Lung microvascular endothelial cell (primary cell): ENCODE data around the gene FAM32A. TPM values are rescaled to one million over a fixed set of nuclear protein-coding genes. Genes with fewer than 3 reads are reported as not detected.
A peak's percentile ranks its signal among the peaks of the same experiment; 100 is the strongest.

Source experiments
- DNase-seq, 2 donors: peaks; one replicate each; pipeline versions ENCODE4 v3.0.0 to v3.0.0-alpha.2; 2010; ENCODE audit warnings: low read depth in 2 of 2
- total RNA-seq: library from RNA; depleted of rRNA; stranded (reverse); fragments of >200 nt; gene quantifications from 2 replicates; pipeline ENCODE4 v1.2.1, GENCODE V29; 2014

Gene FAM32A
- 100 and 119 TPM in 2 replicates for total RNA-seq

- peak; percentile 99 for DNase-seq
Measured at GRCh38 chr19:16185123-16185767, at the start of gene FAM32A. FAM32A (plus strand) TSS chr19:16185410; CDS start chr19:16185443, 33 bp downstream.

GRCh38 chr19:16135430-16136127 lies 49.6 kb upstream of the FAM32A start:
- DNase-seq = no peak

DNA sequence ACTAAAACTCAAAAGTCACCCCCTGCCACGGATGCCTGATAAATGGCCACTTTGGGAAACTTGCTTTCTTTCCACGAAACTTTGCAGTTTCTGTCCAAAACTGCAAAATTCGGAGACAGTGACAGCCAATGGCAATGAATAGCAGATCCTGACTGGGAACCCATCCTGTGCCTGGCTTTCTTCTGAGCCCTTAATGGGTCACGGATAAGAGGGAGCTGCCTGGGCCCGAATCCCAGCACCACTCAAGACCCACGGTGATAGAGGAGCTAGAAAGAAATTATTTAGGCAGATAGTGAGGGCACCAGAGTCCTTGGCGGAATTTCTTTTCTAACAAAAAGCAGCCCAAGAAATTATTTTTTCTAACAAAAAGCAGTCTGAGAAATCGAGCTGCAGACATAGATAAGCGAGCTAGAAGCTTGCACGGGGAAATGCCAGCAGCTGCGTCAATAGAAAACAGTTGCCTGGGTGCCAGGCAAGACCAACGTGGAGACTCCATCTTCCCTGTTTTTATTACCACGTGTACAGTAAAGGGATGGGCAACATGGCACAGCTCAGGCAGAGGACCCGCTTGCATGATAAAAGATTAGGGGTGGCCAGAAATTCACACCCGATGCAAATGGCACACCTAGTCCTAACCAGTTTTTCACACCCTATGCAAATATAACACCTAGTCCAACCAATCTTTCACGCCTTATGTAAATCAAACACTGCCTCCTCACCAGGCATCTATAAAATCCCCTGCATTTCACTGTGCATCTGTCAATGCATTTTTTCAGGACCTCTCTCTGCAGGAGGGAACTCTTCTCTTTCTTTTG lies 48.8 kb upstream of the FAM32A start:
- no peak for DNase-seq

DNA sequence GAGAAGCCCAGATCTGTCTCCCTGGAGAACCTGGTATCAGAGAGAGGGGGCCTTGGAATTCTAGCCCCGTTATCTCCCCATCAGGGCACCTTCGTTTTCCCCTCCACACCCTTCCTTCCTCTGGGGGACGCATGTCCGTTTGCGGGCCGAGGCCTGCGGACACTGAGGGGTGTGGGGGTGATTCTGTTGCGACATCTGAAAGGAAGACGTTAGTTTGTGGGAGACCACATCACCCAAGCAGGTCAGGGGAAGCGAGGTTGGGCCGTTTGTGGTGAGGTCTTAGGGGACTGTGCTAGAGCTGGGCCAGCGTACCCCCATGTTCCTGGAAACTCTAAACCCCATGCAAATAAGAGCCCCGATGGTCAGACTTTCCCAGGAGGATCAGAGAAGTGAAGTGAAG lies 45.5 kb upstream of the FAM32A start:
- no peak for DNase-seq

- DNase-seq = no peak
Measured at GRCh38 chr19:16141043-16141442, 44.2 kb upstream of the FAM32A start.

- DNase-seq = no peak
Measured at GRCh38 chr19:16142032-16142580, 43.1 kb upstream of the FAM32A start.

DNA sequence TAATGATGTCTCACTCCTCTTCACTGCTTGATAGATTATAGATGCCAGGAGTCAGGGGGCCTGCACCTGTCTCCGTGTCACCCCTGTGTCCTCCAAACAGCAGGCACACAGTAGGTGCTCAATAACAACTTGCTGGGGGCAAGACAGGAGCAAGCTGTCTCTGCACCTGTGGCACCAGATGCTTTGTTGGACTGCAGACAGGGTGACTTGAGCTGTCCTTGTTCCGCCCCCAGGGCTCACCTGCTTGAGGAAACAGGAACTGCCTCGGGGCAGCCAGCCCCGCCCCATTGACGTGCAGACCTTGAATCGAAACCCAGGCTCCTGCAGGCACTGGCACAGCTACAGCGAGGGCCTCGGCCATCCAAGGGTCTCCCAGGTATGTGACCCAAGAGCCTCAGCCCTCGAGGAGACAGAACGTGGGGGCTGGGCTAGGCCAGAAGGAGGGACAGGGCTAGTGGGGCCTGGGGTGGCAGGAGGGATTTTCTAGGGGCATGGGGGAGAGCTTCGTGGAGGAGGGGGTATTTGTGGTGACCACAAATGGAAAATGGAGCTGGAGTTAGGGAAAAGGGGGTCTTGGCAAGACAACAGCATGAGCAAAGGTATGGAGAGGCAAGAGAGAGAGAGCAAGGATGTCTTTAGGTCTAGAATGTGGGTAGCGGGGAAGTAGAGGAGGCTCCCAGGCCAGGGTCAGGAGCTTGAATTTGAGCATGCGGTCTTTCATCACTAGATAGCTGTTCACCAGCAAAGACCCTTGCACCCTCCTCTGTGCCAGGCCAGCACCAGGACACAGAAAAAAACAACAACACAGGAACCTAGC lies 41.6 kb upstream of the FAM32A start, which contains the start of gene HSH2D:
HSH2D (plus strand) TSS at position 287 of the 817 bp plus-strand sequence. CDS start 5,066 bp downstream, outside the sequence.
- DNase-seq = no peak

DNA sequence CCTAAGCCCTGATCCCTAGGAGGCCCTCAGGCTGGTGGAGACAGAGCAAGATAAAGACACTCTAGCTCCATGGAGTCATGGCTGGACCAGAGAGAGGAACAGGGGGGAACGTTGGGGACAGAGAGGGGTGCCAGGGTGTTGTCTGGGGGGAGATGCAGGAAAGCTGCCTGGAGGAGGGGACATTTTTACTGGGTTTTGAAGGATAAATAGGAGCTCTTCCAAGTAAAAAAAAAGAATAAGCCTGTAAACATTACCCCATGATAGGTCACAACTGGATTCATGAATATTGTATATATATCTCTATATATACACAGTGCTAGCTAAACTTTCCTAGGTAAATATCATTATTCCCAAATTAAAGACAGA lies 41.0 kb upstream of the FAM32A start:
- DNase-seq = no peak

DNA sequence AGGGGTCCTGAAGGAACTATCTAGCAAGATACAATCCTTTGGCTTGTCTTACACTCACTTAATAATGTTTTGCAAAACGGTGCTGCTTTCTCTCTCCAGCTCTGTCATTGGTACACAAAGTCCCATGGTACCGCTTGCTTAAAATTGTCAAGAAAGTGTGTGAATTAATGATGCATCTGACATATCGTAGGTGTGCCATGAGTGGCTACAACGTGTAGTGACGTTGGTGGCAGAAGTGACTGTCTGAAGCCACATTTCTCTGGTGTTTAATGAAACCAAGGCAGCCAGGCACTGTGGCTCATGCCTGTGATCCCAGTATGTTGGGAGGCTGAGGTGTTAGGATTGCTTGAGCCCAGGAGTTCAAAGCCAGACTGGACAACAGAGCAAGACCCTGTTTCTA lies 39.1 kb upstream of the FAM32A start:
- DNase-seq = no peak

DNA sequence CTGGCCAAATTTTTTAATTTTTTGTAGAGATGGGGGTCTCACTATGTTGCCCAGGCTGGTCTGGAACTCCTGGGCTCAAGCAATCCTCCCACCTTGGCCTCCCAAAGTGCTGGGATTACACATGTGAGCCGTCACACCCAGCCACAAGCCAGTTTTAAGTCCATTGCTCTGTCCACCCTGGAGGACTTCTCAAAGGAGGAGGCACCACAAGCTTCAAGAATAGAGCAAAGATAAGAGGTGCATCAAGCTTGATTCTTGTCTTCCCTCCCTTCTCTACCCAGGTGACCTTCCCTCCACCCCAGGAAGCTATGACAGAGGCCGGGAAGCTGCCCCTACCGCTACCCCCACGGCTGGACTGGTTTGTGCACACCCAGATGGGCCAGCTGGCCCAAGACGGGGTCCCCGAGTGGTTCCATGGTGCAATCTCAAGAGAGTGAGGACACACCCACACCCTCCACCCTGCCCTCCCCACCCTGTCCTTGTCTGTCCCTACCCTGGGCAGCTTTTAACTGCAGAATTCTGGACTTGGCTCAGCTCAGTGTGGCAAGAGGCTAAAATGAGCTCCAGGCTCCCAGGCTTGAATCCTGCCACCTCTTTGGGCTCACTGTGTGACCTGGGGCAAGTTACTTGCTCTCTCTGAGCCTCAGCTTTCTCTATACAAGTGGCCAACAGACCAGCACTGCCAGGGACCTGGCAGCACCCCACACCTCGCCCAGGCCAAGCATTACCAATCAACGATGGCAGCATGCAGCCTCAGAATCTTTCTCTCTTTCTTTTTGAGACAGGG lies 36.6 kb upstream of the FAM32A start:
- DNase-seq = no peak

DNA sequence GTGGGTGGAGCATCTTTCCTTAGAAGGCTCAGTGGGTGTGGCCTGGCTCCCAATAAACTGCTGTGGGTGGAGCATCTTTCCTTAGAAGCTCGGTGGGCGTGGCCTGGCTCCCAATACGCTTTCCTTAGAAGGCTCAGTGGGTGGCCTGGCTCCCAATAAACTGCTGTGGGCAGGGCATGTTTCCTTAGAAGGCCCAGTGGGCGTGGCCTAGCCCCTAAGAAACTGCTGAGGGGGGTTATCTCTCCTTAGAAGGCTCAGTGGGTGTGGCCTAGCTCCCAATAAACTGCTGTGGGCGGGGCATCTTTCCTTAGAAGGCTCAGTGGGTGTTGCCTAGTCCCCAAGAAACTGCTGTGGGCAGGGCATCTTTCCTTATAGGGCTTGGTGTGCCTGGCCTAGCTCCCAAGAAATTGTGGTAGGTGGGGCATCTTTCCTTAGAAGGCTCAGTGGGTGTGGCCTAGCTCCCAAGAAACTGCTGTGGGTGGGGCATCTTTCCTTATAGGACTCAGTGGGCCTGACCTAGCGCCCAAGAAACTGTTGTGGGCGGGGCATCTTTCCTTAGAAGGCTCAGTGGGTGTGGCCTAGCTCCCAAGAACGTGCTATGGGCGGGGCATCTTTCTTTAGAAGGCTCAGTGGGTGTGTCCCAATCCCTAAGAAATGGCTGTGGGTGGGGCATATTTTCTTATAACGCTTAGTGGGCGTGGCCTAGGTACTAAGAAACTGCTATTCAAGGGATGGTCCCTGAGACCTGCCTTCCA lies 31.5 kb upstream of the FAM32A start:
- DNase-seq = no peak

- no peak for DNase-seq
Measured at GRCh38 chr19:16154557-16154956, 30.7 kb upstream of the FAM32A start.

DNA sequence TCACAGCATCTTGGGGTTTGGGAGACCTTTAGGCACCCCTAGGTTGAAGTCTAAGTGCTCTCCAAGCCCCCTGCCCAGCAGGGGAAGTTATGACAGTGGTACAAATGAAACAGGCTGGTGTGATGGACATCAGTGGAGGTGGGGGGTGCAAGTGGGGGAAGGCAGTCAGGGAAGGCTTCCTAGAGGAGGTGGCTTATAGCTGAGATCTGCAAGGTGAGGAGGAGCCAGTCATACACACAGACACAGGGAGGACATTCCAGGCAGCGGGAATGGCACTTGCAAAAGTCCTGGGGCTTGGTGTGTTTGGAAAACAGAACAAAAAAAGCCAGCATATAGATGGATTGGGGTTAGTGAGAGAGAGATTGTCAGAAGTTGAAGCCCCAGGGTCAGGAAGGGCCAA lies 30.1 kb upstream of the FAM32A start:
- DNase-seq = no peak

GRCh38 chr19:16156904-16157303 lies 28.3 kb upstream of the FAM32A start:
- no peak for DNase-seq

DNA sequence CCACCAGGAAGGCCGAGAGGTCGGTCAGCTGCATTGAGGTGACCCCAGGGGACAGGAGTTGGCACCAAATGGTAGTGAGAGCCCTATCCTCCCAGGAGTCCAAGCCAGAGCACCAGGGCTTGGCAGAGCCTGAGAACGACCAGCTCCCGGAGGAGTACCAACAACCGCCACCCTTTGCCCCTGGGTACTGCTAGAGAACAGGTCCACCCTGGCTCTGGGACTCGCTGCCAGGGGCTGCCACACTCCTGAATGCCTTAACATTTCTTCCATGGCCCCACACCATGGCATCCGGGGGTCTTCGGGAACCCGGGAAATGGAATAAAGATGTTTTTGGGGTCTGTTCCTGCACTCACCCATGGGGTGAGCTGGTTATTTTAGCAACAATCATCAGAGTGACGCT lies 27.6 kb upstream of the FAM32A start:
- no peak for DNase-seq

DNA sequence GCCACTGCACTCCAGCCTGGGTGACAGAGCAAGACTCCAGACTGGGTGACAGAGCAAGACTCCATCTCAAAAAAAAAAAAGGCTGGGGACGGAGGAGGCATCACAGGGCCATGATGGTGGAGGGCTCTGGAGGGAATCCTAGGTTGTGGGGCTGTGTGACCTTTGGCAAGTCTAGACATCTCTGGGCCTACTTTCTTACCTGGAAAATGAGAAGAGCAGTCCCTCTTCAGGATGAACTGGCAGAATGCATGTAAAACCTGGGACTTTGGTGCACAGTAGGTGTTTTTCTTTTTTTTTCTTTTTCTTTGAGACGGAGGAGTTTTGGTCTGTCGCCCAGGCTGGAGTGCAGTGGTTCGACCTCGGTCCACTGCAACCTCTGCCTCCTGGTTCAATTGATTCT lies 25.6 kb upstream of the FAM32A start:
- DNase-seq = no peak

- no peak for DNase-seq
Measured at GRCh38 chr19:16160445-16160942, 24.7 kb upstream of the FAM32A start.

DNA sequence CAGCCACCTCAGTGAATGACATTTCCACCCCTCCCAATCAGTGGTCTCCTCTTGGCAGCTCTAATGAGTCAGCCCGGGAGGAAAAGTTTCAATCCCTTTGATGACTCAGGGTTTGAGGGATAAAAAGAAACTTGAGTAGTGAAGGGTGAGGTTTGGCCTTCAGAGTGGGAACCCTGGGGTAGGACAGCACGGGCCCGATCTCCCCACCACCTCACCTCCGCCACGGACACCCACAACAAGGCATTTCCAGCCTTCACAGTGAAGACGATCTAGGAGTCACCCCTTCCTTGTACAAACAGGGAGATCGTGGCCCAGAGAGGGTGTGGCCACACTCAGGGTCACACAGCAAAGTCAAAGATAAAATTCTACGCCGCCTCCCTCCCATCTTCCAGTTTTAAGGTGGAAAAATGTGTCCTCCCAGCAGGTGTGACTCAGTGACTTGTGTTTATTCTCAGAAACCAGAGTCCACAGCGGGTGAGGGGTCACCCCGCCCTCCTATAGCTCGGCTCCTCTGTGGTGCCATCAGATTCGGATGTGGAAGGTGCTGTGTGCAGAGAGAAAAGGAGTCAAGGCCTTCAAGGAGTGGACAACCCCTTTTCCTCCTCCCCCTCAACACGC lies 24.2 kb upstream of the FAM32A start:
- peak in 1 of 2 donors; percentile 71 for DNase-seq

GRCh38 chr19:16161840-16162239 lies 23.4 kb upstream of the FAM32A start:
- DNase-seq = peak; percentile 11 to 72
